Activated CD8-positive, alpha-beta memory T cell treated with anti-CD3 and anti-CD28 coated beads, Interleukin-2, amount 50 U/mL, for 48 hours (primary cell): Measurements from ENCODE around the gene C1orf94.

Experiments used
- DNase-seq: peaks from one replicate; pipeline ENCODE4 v3.0.0-alpha.2; 2020

C1orf94 gene

GRCh38 chr1:34176830-34177603, at the start of gene C1orf94:
TSS of gene C1orf94 (plus strand) at chr1:34176907. CDS start at chr1:34177790, 883 bp downstream.
- no peak for DNase-seq

GRCh38 chr1:34127006-34128000, 49.4 kb upstream of the C1orf94 start:
- no peak for DNase-seq

GRCh38 chr1:34128186-34128889, 48.4 kb upstream of the C1orf94 start:
- DNase-seq = no peak

- no peak for DNase-seq
These were observed 47.1 kb upstream of the C1orf94 start for GRCh38 chr1:34129630-34130029.

- no peak for DNase-seq
These were observed 46.4 kb upstream of the C1orf94 start for GRCh38 chr1:34130306-34130705.

GRCh38 chr1:34131396-34132160, 45.1 kb upstream of the C1orf94 start:
- DNase-seq = no peak

GRCh38 chr1:34132161-34132420, 44.6 kb upstream of the C1orf94 start:
- no peak for DNase-seq

- no peak for DNase-seq
These were observed 39.3 kb upstream of the C1orf94 start for GRCh38 chr1:34137411-34137810.

GRCh38 chr1:34140011-34140676, 36.6 kb upstream of the C1orf94 start:
- no peak for DNase-seq

GRCh38 chr1:34143975-34144374, 32.7 kb upstream of the C1orf94 start:
- DNase-seq = no peak

GRCh38 chr1:34144766-34145165, 31.9 kb upstream of the C1orf94 start:
- DNase-seq = no peak

- no peak for DNase-seq
These were observed 29.4 kb upstream of the C1orf94 start for GRCh38 chr1:34147301-34147700.

- DNase-seq = no peak
These were observed 27.2 kb upstream of the C1orf94 start for GRCh38 chr1:34149501-34149900.

- DNase-seq = no peak
These were observed 23.5 kb upstream of the C1orf94 start for GRCh38 chr1:34153246-34153645.

- DNase-seq = no peak
These were observed 20.8 kb upstream of the C1orf94 start for GRCh38 chr1:34155860-34156259.

- DNase-seq = no peak
These were observed 20.0 kb upstream of the C1orf94 start for GRCh38 chr1:34156739-34157138.

GRCh38 chr1:34162852-34163766, 13.6 kb upstream of the C1orf94 start:
- peak; percentile 69 for DNase-seq

GRCh38 chr1:34163792-34164731, 12.6 kb upstream of the C1orf94 start:
- DNase-seq = no peak

GRCh38 chr1:34164771-34165391, 11.8 kb upstream of the C1orf94 start, which contains the start of gene CSMD2:
TSS of gene CSMD2 (minus strand) at chr1:34165230. CDS start at chr1:34165097, 133 bp downstream.
- DNase-seq = no peak
